GM19351 (cell line): ENCODE data around the gene DMC1.
"Not testable (repeated sequence)": the region's sequence is repeated elsewhere in the genome, so short reads cannot be mapped to it uniquely, and the experiment has no call there.

Experiments used
- ATAC-seq: cut with Tn5 transposase; IDR thresholded peaks from one replicate; pipeline ENCODE4 v1.9.1; 2021; ENCODE audit warnings: mild to moderate bottlenecking, moderate library complexity; ENCODE audit not compliant: unreplicated experiment

The DMC1 gene

DNA sequence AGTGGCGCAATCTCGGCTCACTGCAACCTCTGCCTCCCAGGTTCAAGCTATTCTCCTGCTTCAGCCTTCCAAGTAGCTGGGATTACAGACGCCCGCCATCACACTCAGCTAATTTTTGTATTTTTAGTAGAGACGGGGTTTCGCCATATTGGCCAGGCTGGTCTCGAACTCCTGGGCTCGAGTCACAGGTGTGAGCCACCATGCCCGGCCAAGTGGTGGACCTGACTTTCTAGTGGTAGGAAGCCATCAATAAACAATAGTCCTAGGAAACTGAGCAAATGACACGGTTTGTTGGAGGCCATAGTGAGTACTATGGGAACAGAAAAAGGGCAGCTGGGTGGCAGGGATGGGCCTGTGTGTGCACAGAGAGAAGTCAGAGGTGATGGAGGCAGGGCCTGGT, 99.8 kb downstream of the DMC1 start:
- not testable (repeated sequence) for ATAC-seq

DNA sequence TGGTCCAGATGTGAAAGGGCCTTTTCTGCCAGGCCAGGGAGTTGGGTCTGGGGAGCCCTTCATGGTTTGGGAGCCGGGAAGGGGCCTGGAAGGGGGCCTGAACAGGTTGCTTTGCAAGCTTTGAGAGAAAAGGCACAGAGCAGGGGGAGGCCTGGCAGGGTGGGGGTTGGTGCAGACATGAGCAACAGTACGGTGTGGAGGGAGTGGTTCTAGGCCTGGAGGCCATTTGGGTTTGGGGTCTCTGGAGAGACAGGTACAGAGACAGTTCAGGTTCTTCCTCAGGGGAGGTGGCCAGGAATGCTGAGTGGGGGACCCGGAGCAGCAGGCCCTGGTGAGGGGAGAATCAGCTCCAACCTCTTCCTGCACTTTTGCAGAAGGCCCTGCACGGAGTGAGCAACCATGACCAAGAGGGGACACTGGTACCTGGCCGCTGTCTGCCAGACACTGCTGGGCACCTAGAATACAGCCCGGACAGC, 100.6 kb downstream of the DMC1 start:
- no peak for ATAC-seq
